Caco-2 (cell line): ENCODE measurements around the gene PTCH1. TPM values are rescaled to one million over a fixed set of nuclear protein-coding genes. Genes with fewer than 3 reads are reported as not detected.
A peak's percentile ranks its signal among the peaks of the same experiment; 100 is the strongest.

Source experiments
- BruUV-seq: library from RNA; stranded (reverse); fragments of 400-500 nt; replicated peaks from 2 replicates; lab custom pipeline; 2021; lab: Mats Ljungman, UMichigan
- CTCF ChIA-PET: fragments of 300-600 bp; sonication (Branson Sonifier 250); formaldehyde crosslinking; loops from one replicate; lab custom pipeline; 2022; ENCODE audit warnings: antibody characterized with exemption; lab: Charles Lee
- POLR2A ChIA-PET: fragments of 300-600 bp; sonication (Branson Sonifier 250); formaldehyde crosslinking; loops from one replicate; lab custom pipeline; 2022; ENCODE audit warnings: antibody characterized with exemption; lab: Charles Lee
- DNase-seq, 2 experiments: peaks; one replicate each; pipeline versions ENCODE4 v3.0.0 to v3.0.0-alpha.2; 2020 to 2022
- H3K27me3 ChIP-seq: replicated peaks from 2 replicates; pipeline ENCODE4 v1.6.0; 2011; ENCODE audit warnings: low read length; ENCODE audit not compliant: control insufficient read depth, insufficient read depth
- H3K36me3 ChIP-seq: 2 replicates; pipeline ENCODE4 v1.5.1; 2011; ENCODE audit warnings: low read length; ENCODE audit not compliant: control insufficient read depth, insufficient read depth
- H3K4me1 ChIP-seq: fragments of 250-450 bp; sonication (Bioruptor Pico); 2 replicates; pipeline ENCODE4 v1.5.1; 2020; ENCODE audit warnings: mild to moderate bottlenecking
- H3K4me3 ChIP-seq: 2 replicates; pipeline ENCODE4 v1.5.1; 2011; ENCODE audit warnings: low read depth, mild to moderate bottlenecking, control low read depth, low read length
- H3K9me3 ChIP-seq: fragments of 250-450 bp; sonication (Bioruptor Pico); 2 replicates; pipeline ENCODE4 v1.5.1; 2020; ENCODE audit warnings: mild to moderate bottlenecking, moderate library complexity
- H3K27ac Mint-ChIP-seq: one replicate; pipeline ENCODE4 v1.8.0; 2022; ENCODE audit warnings: mixed read lengths; ENCODE audit not compliant: unreplicated experiment
- H3K27me3 Mint-ChIP-seq: one replicate; pipeline ENCODE4 v1.8.0; 2022; ENCODE audit warnings: mixed read lengths; ENCODE audit not compliant: insufficient read depth, unreplicated experiment
- H3K36me3 Mint-ChIP-seq: one replicate; pipeline ENCODE4 v1.8.0; 2022; ENCODE audit warnings: mild to moderate bottlenecking, mixed read lengths; ENCODE audit not compliant: insufficient read depth, unreplicated experiment
- H3K4me1 Mint-ChIP-seq: one replicate; pipeline ENCODE4 v1.8.0; 2022; ENCODE audit warnings: low read depth, mixed read lengths; ENCODE audit not compliant: unreplicated experiment
- H3K4me3 Mint-ChIP-seq: one replicate; pipeline ENCODE4 v1.8.0; 2022; ENCODE audit warnings: mild to moderate bottlenecking, moderate library complexity, mixed read lengths; ENCODE audit not compliant: unreplicated experiment
- H3K9me3 Mint-ChIP-seq: one replicate; pipeline ENCODE4 v1.8.0; 2022; ENCODE audit warnings: mixed read lengths; ENCODE audit not compliant: unreplicated experiment
- intact Hi-C: fragments of 100-400 bp; cut with micrococcal nuclease; formaldehyde crosslinking; loops from one replicate; pipeline ENCODE4 v1.10.0; 2022; ENCODE audit not compliant: unreplicated experiment
- total RNA-seq: library from RNA; stranded (reverse); gene quantifications from 2 replicates; pipeline ENCODE4 v1.2.3, GENCODE V29; 2022
- TF ChIP-seq, protein P1 (sequence below), 2 experiments: fragments of 200-600 bp in 1 of 2; IDR thresholded peaks; 1 replicate in 1 of 2; 2 replicates in 1 of 2; pipeline versions ENCODE4 v1.5.1 to v1.8.0; 2011 to 2022; ENCODE audit warnings: antibody characterized with exemption in 1 of 2, control low read depth in 1 of 2, inconsistent platforms in 1 of 2, low read depth in 1 of 2, low read length in 1 of 2, mild to moderate bottlenecking in 1 of 2, moderate library complexity in 1 of 2; ENCODE audit not compliant: insufficient read depth in 1 of 2, severe bottlenecking in 1 of 2, unreplicated experiment in 1 of 2

The PTCH1 gene
- total RNA-seq, 1 experiment from 2014 or later = 25.9 TPM

DNA sequence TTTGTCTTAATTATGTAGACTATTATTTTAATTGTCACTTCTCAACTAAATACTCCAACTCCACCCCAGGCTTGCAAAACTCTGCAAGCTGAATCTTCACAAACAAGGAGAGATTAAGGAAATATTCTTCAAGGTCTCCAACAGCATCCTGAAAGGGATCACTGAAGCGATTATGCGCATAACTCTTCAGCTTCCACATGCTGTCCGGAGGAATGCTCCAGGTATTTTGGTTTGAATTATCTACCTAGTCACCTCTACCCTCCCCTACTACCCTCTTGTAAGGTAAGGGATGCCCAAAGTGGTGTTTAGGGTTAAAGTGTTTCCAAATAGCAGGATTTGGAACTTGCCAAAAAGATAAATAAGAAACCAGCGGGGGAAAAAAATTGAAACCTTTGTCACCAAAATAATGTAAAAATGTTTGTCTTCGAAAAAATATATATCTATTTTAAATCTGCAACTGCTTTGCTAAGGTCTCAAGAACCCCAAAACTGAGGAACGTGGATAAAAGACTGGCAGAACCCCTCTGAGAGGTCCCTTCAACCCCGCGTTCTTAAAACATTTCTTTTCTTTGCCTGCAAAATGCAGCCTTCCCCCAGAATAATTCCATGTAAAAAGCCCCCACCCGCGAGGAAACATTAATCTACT is 11.6 kb downstream of the PTCH1 start:
- TSS peak; percentile 37 for BruUV-seq
- no peaks in the 10 kb centered on the region; the same call in 1 of the 2 replicates for H3K36me3 ChIP-seq
- no peaks in the 10 kb centered on the region for H3K27me3 ChIP-seq
- H3K9me3 ChIP-seq = no peaks in the 10 kb centered on the region
- Mint-ChIP-seq H3K4me3 (peak overlapping the region; percentile 93), H3K36me3 (peaks cover 19% of the 10 kb centered on the region), H3K9me3 (no peaks in the 10 kb centered on the region), H3K27ac (peak overlapping the region; percentile 70), H3K27me3 (no peaks in the 10 kb centered on the region), H3K4me1 (peaks cover 23% of the 10 kb centered on the region)
- CTCF ChIA-PET = interaction anchor here (0.6 to 0.7 kb wide), 2 partner anchors 236 to 240 kb away, joined by 3 to 4 read pairs; no protein-coding TSS in a partner anchor
- no peak for DNase-seq
- intact Hi-C loops = loop anchor here (5.0 kb wide), 2 partner anchors 712 to 912 kb away; partner anchors contain the start of gene ZNF367
- peak overlapping the region; percentile 94 for H3K4me3 ChIP-seq
- peaks cover 11% of the 10 kb centered on the region for H3K4me1 ChIP-seq
- TF ChIP-seq, protein P1, sequence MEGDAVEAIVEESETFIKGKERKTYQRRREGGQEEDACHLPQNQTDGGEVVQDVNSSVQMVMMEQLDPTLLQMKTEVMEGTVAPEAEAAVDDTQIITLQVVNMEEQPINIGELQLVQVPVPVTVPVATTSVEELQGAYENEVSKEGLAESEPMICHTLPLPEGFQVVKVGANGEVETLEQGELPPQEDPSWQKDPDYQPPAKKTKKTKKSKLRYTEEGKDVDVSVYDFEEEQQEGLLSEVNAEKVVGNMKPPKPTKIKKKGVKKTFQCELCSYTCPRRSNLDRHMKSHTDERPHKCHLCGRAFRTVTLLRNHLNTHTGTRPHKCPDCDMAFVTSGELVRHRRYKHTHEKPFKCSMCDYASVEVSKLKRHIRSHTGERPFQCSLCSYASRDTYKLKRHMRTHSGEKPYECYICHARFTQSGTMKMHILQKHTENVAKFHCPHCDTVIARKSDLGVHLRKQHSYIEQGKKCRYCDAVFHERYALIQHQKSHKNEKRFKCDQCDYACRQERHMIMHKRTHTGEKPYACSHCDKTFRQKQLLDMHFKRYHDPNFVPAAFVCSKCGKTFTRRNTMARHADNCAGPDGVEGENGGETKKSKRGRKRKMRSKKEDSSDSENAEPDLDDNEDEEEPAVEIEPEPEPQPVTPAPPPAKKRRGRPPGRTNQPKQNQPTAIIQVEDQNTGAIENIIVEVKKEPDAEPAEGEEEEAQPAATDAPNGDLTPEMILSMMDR (IDR thresholded peaks at IDR 0.05; ENCODE audit: insufficient read depth in 1 of 2, low read depth in 1 of 2, low read length in 1 of 2, severe bottlenecking in 1 of 2, unreplicated experiment in 1 of 2) = no peak
- POLR2A ChIA-PET = no interaction called here

DNA sequence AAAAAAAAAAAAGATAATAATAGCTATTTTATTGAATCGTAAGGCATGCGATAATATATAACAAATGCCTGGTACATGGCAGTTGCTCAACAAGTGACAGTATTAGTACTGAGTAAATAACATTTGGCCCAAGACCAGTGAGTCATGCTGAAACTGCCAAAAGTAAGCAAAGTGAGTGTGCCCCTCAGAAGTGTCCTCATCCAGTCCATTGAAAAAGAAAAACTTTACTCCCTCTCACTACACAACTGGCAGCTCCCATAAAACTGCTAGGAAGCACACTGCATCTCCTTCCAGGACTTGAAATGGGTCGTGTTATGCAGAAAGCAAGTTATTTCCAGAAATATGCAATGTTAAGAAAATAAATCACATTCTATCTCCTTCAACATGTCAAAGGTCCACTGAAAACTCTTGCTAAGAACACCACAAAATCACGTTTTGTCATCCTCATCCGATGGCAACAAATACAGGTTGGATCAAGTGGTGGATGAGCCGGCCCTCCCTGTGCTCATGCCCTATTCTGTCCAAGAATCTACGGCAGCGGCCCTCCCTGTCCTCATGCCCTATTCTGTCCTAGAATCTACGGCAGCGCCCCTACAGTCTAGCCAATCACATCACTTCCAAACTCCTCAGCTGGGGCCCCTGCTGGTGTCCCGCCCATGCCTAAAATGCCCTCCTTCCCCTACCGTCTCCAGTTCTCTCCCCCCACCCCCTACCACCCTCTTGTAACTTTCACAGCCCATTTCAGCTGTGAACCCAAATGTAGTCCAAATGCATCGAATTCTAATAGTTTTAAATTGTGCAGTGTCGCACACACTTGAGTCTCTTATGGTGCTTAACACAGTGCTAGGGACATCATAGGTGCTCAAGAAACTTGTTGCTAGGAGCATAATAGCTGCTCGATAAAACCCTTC is 12.5 kb downstream of the PTCH1 start:
- H3K27me3 ChIP-seq = no peaks in the 10 kb centered on the region
- no peak overlapping the region; the same call in 1 of the 2 replicates for H3K4me3 ChIP-seq
- Mint-ChIP-seq H3K27ac (no peak overlapping the region), H3K9me3 (no peaks in the 10 kb centered on the region), H3K4me3 (peak overlapping the region; percentile 93), H3K36me3 (peaks cover 15% of the 10 kb centered on the region), H3K27me3 (no peaks in the 10 kb centered on the region), H3K4me1 (peaks cover 23% of the 10 kb centered on the region)
- ChIA-PET POLR2A (no interaction called here), CTCF (interaction anchor here (0.6 kb wide), 1 partner anchor 239 kb away, joined by 4 read pairs; no protein-coding TSS in a partner anchor)
- BruUV-seq = no TSS peak
- TF ChIP-seq, protein P1 (IDR thresholded peaks at IDR 0.05; ENCODE audit: insufficient read depth in 1 of 2, low read depth in 1 of 2, low read length in 1 of 2, severe bottlenecking in 1 of 2, unreplicated experiment in 1 of 2) = no peak
- no peaks in the 10 kb centered on the region for H3K9me3 ChIP-seq
- peak in 1 of 2 experiments; percentile 36 for DNase-seq
- peaks cover 15% of the 10 kb centered on the region for H3K4me1 ChIP-seq
- no peaks in the 10 kb centered on the region; the same call in 1 of the 2 replicates for H3K36me3 ChIP-seq
- intact Hi-C loops = no loop called here

DNA sequence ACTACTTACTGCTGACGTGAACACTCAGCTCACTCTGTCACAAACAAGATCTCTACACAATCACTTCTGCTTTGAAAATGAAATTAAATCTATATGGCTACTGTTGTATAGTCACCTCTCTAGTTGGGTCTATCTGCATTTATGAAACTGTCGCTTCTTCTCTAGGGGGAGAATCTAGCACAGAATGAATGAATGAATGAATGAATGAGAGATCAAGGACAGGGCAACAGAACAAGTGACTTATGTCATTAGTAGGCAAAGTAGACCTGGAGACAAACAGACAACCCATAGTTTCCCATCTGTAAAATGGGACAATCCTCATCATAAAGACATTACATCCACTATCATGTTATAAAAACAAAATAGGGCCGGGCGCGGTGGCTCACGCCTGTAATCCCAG is 13.4 kb downstream of the PTCH1 start:
- Mint-ChIP-seq H3K27me3 (no peaks in the 10 kb centered on the region), H3K27ac (no peak overlapping the region), H3K9me3 (no peaks in the 10 kb centered on the region), H3K36me3 (peaks cover 9% of the 10 kb centered on the region), H3K4me1 (peaks cover 27% of the 10 kb centered on the region), H3K4me3 (no peak overlapping the region)
- CTCF ChIA-PET = no interaction called here
- no peak for DNase-seq
- POLR2A ChIA-PET = no interaction called here
- H3K4me1 ChIP-seq = peaks cover 18% of the 10 kb centered on the region
- H3K9me3 ChIP-seq = no peaks in the 10 kb centered on the region
- no peaks in the 10 kb centered on the region for H3K27me3 ChIP-seq
- intact Hi-C loops = no loop called here
- TF ChIP-seq, protein P1 (IDR thresholded peaks at IDR 0.05; ENCODE audit: insufficient read depth in 1 of 2, low read depth in 1 of 2, low read length in 1 of 2, severe bottlenecking in 1 of 2, unreplicated experiment in 1 of 2) = no peak
- no peak overlapping the region for H3K4me3 ChIP-seq
- BruUV-seq = no TSS peak
- H3K36me3 ChIP-seq = no peaks in the 10 kb centered on the region; the same call in 1 of the 2 replicates
